Fibroblast of the aortic adventitia (primary cell): ENCODE data around the gene THAP3. TPM values are rescaled to one million over a fixed set of nuclear protein-coding genes. Genes with fewer than 3 reads are reported as not detected.
"Not testable (repeated sequence)": the region's sequence is repeated elsewhere in the genome, so short reads cannot be mapped to it uniquely, and the experiment has no call there.

Experiments
- DNase-seq: peaks from one replicate; pipeline ENCODE4 v3.0.0-alpha.2; 2010; ENCODE audit warnings: low read depth
- H3K4me3 ChIP-seq: 2 replicates; pipeline ENCODE4 v1.5.1; 2011; ENCODE audit warnings: low read depth, mild to moderate bottlenecking, control low read depth, low read length, moderate library complexity
- CTCF ChIP-seq: IDR thresholded peaks from 2 replicates; pipeline ENCODE4 v1.5.1; 2011; ENCODE audit warnings: mild to moderate bottlenecking, low read length, control low read depth, inconsistent platforms; ENCODE audit not compliant: insufficient read depth
- total RNA-seq: library from RNA; depleted of rRNA; stranded (reverse); fragments of >200 nt; gene quantifications from 2 replicates; pipeline ENCODE4 v1.2.3, GENCODE V29; 2012; ENCODE audit warnings: low replicate concordance

THAP3 gene
- total RNA-seq, 1 donor: 9.2 TPM

- no peak for DNase-seq
- H3K4me3 ChIP-seq: no peak overlapping the region
- TF ChIP-seq CTCF: no peak
These were observed 6.4 kb downstream of the THAP3 start for GRCh38 chr1:6631058-6631457.

- no peak for TF ChIP-seq CTCF
- DNase-seq: no peak
- H3K4me3 ChIP-seq: no peak overlapping the region
These were observed 8.2 kb downstream of the THAP3 start for GRCh38 chr1:6632588-6633514.

- peak; percentile 42 for TF ChIP-seq CTCF
- DNase-seq: peak; percentile 25
- H3K4me3 ChIP-seq: no peak overlapping the region
These were observed 9.8 kb downstream of the THAP3 start for GRCh38 chr1:6634371-6635052.

GRCh38 chr1:6635161-6635909, 10.7 kb downstream of the THAP3 start:
- no peak for DNase-seq

GRCh38 chr1:6635910-6636760, 11.5 kb downstream of the THAP3 start:
- no peak overlapping the region for H3K4me3 ChIP-seq
- no peak for DNase-seq
- TF ChIP-seq CTCF: peak; percentile 7

More at GRCh38 chr1:6635161-6635909, 10.7 kb downstream of the THAP3 start:
- no peak for TF ChIP-seq CTCF
- H3K4me3 ChIP-seq: no peak overlapping the region

GRCh38 chr1:6636778-6637177, 12.1 kb downstream of the THAP3 start:
- not testable (repeated sequence) for DNase-seq

More at GRCh38 chr1:6636778-6637177, 12.1 kb downstream of the THAP3 start:
- H3K4me3 ChIP-seq: not testable (repeated sequence)
